H1 (cell line): ENCODE measurements around the gene KCTD3. TPM values are rescaled to one million over a fixed set of nuclear protein-coding genes. Genes with fewer than 3 reads are reported as not detected.

Experiments used
- CTCF ChIA-PET: fragments of 300-600 bp; sonication (Branson Sonifier 250); formaldehyde crosslinking; loops from one replicate; lab custom pipeline; 2021; ENCODE audit not compliant: partially characterized antibody; lab: Charles Lee
- POLR2A ChIA-PET: fragments of 300-600 bp; sonication (Branson Sonifier 250); formaldehyde crosslinking; loops from one replicate; lab custom pipeline; 2021; ENCODE audit warnings: inconsistent platforms; ENCODE audit not compliant: partially characterized antibody; lab: Charles Lee
- DNase-seq, 2 experiments: peaks; one replicate each; pipeline versions ENCODE4 v3.0.0 to v3.0.0-alpha.2; 2010 to 2022; ENCODE audit warnings: low spot score in 2 of 2, low read depth in 1 of 2, mixed read lengths in 1 of 2
- FAIRE-seq: peaks from 2 replicates; lab custom pipeline; 2011; peaks lifted over from hg19 to GRCh38; lab: Jason Lieb, UNC
- H2AFZ ChIP-seq: 2 replicates; pipeline ENCODE4 v1.8.1; 2012; ENCODE audit warnings: low read length, inconsistent platforms
- H2AK5ac ChIP-seq: 2 replicates; pipeline ENCODE4 v1.6.1; 2013; ENCODE audit warnings: low read depth, low read length
- H2BK120ac ChIP-seq: replicated peaks from 2 replicates; pipeline ENCODE3; 2013; ENCODE audit warnings: low read depth, low read length, inconsistent platforms
- H2BK12ac ChIP-seq: 2 replicates; pipeline ENCODE4 v1.6.1; 2013; ENCODE audit warnings: low read depth, low read length
- H2BK15ac ChIP-seq: 2 replicates; pipeline ENCODE4 v1.6.1; 2013; ENCODE audit warnings: low read length
- H2BK20ac ChIP-seq: 2 replicates; pipeline ENCODE4 v1.6.1; 2013; ENCODE audit warnings: low read length
- H2BK5ac ChIP-seq: 2 replicates; pipeline ENCODE4 v1.6.1; 2013; ENCODE audit warnings: low read depth, low read length
- H3K14ac ChIP-seq: 2 replicates; pipeline ENCODE4 v1.6.1; 2013; ENCODE audit warnings: inconsistent platforms; ENCODE audit not compliant: insufficient read length
- H3K18ac ChIP-seq: 2 replicates; pipeline ENCODE4 v1.6.1; 2013; ENCODE audit warnings: low read length; ENCODE audit errors: extremely low read depth
- H3K23ac ChIP-seq: 2 replicates; pipeline ENCODE4 v1.6.1; 2013; ENCODE audit warnings: inconsistent platforms; ENCODE audit not compliant: insufficient read length
- H3K23me2 ChIP-seq: 2 replicates; pipeline ENCODE4 v1.6.1; 2013; ENCODE audit warnings: low read depth, low read length
- H3K27ac ChIP-seq: 2 replicates; pipeline ENCODE4 v1.6.1; 2011; ENCODE audit warnings: low read depth, low read length, inconsistent platforms
- H3K27me3 ChIP-seq, 4 experiments: replicated peaks in 1 of 4; 1 replicate in 1 of 4; 2 replicates in 3 of 4; pipeline versions ENCODE4 v1.6.1 to v1.8.1; 2011 to 2013; ENCODE audit warnings: low read length in 3 of 4, mild to moderate bottlenecking in 3 of 4, inconsistent platforms in 2 of 4, mixed read lengths in 2 of 4, moderate library complexity in 1 of 4; ENCODE audit not compliant: control insufficient read depth in 3 of 4, insufficient read depth in 3 of 4; ENCODE audit errors: extremely low read depth in 1 of 4
- H3K36me3 ChIP-seq, 4 experiments: 2 replicates each; pipeline versions ENCODE4 v1.6.1 to v1.8.1; 2011 to 2013; ENCODE audit warnings: mild to moderate bottlenecking in 4 of 4, low read length in 3 of 4, moderate library complexity in 2 of 4, control low read depth in 1 of 4, inconsistent platforms in 1 of 4; ENCODE audit not compliant: insufficient read depth in 4 of 4, control insufficient read depth in 2 of 4
- H3K4ac ChIP-seq: replicated peaks from 2 replicates; pipeline ENCODE3; 2013; ENCODE audit warnings: low read length, low read depth, mixed read lengths, inconsistent platforms; ENCODE audit not compliant: insufficient read length
- H3K4me1 ChIP-seq, 4 experiments: replicated peaks in 1 of 4; 1 replicate in 1 of 4; 2 replicates in 3 of 4; pipeline versions ENCODE4 v1.6.1 to v1.8.1; 2011 to 2013; ENCODE audit warnings: low read length in 3 of 4, inconsistent platforms in 2 of 4, mixed read lengths in 1 of 4; ENCODE audit not compliant: insufficient read depth in 4 of 4, control insufficient read depth in 3 of 4
- H3K4me2 ChIP-seq, 2 experiments: 2 replicates each; pipeline versions ENCODE4 v1.6.1 to v1.8.1; 2011 to 2013; ENCODE audit warnings: low read depth in 2 of 2, low read length in 2 of 2, control low read depth in 1 of 2, inconsistent platforms in 1 of 2, mild to moderate bottlenecking in 1 of 2; ENCODE audit not compliant: insufficient read depth in 1 of 2
- H3K4me3 ChIP-seq, 4 experiments: fragments of 200-600, 300-600 bp in 1 of 4; sonication (generic), shearing (Covaris generic), sonication (Bioruptor Twin) in 1 of 4; 2 replicates each; pipeline versions ENCODE4 v1.5.1 to v1.8.1; 2011 to 2016; ENCODE audit warnings: low read length in 4 of 4, low read depth in 3 of 4, control low read depth in 2 of 4, inconsistent platforms in 2 of 4, mild to moderate bottlenecking in 2 of 4, mixed read lengths in 1 of 4, moderate library complexity in 1 of 4; ENCODE audit not compliant: insufficient read depth in 2 of 4; ENCODE audit errors: extremely low read depth in 1 of 4
- H3K56ac ChIP-seq: replicated peaks from 2 replicates; pipeline ENCODE3; 2013; ENCODE audit warnings: low read depth, mild to moderate bottlenecking, mixed read lengths, low read length, inconsistent platforms; ENCODE audit not compliant: insufficient read length
- H3K79me1 ChIP-seq: 2 replicates; pipeline ENCODE4 v1.6.1; 2013; ENCODE audit warnings: low read depth, low read length, control low read depth
- H3K79me2 ChIP-seq, 2 experiments: 2 replicates each; pipeline versions ENCODE4 v1.6.1 to v1.8.1; 2012 to 2013; ENCODE audit warnings: low read length in 2 of 2, mild to moderate bottlenecking in 2 of 2, inconsistent platforms in 1 of 2; ENCODE audit not compliant: insufficient read depth in 2 of 2, control insufficient read depth in 1 of 2
- H3K9ac ChIP-seq, 4 experiments: replicated peaks in 1 of 4; 1 replicate in 1 of 4; 2 replicates in 3 of 4; pipeline versions ENCODE4 v1.6.1 to v1.8.1; 2011 to 2013; ENCODE audit warnings: low read depth in 3 of 4, low read length in 3 of 4, control low read depth in 2 of 4, mild to moderate bottlenecking in 2 of 4, moderate library complexity in 2 of 4, inconsistent platforms in 1 of 4; ENCODE audit errors: extremely low read depth in 1 of 4
- H3K9me3 ChIP-seq, 2 experiments: 2 replicates each; pipeline versions ENCODE4 v1.6.1 to v1.8.1; 2012 to 2013; ENCODE audit warnings: mild to moderate bottlenecking in 2 of 2, moderate library complexity in 2 of 2, control low read depth in 1 of 2, inconsistent platforms in 1 of 2, low read depth in 1 of 2, low read length in 1 of 2, mixed read lengths in 1 of 2; ENCODE audit not compliant: insufficient read depth in 2 of 2
- H4K20me1 ChIP-seq, 2 experiments: replicated peaks in 1 of 2; 2 replicates each; pipeline versions ENCODE3 to v1.8.1; 2011 to 2013; ENCODE audit warnings: inconsistent platforms in 2 of 2, low read length in 2 of 2, mild to moderate bottlenecking in 1 of 2; ENCODE audit not compliant: insufficient read depth in 2 of 2, control insufficient read depth in 1 of 2
- H4K5ac ChIP-seq: 2 replicates; pipeline ENCODE4 v1.6.1; 2013; ENCODE audit warnings: low read length, low read depth, mixed read lengths, inconsistent platforms; ENCODE audit not compliant: insufficient read length
- H4K8ac ChIP-seq: 2 replicates; pipeline ENCODE4 v1.8.0; 2013; ENCODE audit warnings: mild to moderate bottlenecking, moderate library complexity, low read length, inconsistent platforms; ENCODE audit not compliant: insufficient read depth; ENCODE audit errors: extremely low read depth
- H4K91ac ChIP-seq: replicated peaks from 2 replicates; pipeline ENCODE3; 2013; ENCODE audit warnings: low read length, mixed read lengths, inconsistent platforms; ENCODE audit not compliant: insufficient read length
- CHD2 ChIP-seq: IDR thresholded peaks from 2 replicates; pipeline ENCODE4 v1.6.1; 2012; ENCODE audit warnings: low read length, improper control_type of control experiment
- GTF2F1 ChIP-seq: IDR thresholded peaks from 2 replicates; pipeline ENCODE4 v1.6.1; 2012; ENCODE audit warnings: low read depth, low read length, improper control_type of control experiment, borderline replicate concordance
- NANOG ChIP-seq: IDR thresholded peaks from 2 replicates; pipeline ENCODE4 v1.6.1; 2011; ENCODE audit warnings: low read length, low read depth, mild to moderate bottlenecking, inconsistent platforms; ENCODE audit not compliant: insufficient read depth, poor library complexity, severe bottlenecking
- SIRT6 ChIP-seq: IDR thresholded peaks from one replicate; pipeline ENCODE4 v1.7.1; 2012; ENCODE audit warnings: low read length, inconsistent platforms
- SP2 ChIP-seq: IDR thresholded peaks from 2 replicates; pipeline ENCODE4 v1.6.1; 2012; ENCODE audit warnings: mild to moderate bottlenecking, low read length, inconsistent platforms
- TCF12 ChIP-seq: IDR thresholded peaks from 2 replicates; pipeline ENCODE4 v1.6.1; 2011; ENCODE audit warnings: low read depth, mild to moderate bottlenecking, low read length
- WGBS, 2 experiments: shearing (Covaris generic) in 1 of 2; methylation state at CpG; one replicate each; pipeline versions ENCODE4 v1.1.6 to v1.1.7; 2013 to 2015; ENCODE audit warnings: low lambda C conversion rate in 2 of 2, mixed read lengths in 2 of 2, inconsistent platforms in 1 of 2, low coverage in 1 of 2, missing lambda C conversion rate in 1 of 2; ENCODE audit not compliant: insufficient replicate concordance in 2 of 2, insufficient coverage in 1 of 2, insufficient read length in 1 of 2; ENCODE audit errors: extremely low coverage in 1 of 2, missing lambda C conversion rate in 1 of 2; 5-methylcytosine and 5-hydroxymethylcytosine counted together
- polyA plus RNA-seq, 7 experiments: library from polyadenylated mRNA; depleted of rRNA in 3 of 7; stranded (reverse) in 5 of 7; unstranded in 2 of 7; fragments of >200 nt in 5 of 7; fragments of 200-250 nt in 2 of 7; gene quantifications; 1 replicate in 5 of 7; 2 replicates in 1 of 7; 4 replicates in 1 of 7; pipeline versions ENCODE4 v1.2.1 to v1.2.3, GENCODE V29; 2011 to 2013; ENCODE audit warnings: missing spikeins in 2 of 7, mixed read lengths in 2 of 7
- total RNA-seq: library from RNA; stranded (reverse); fragmentation: NEBNext Ultra II Directional; extraction: Animal tissue kit (Norgen Biotek cat#: 25700); gene quantifications from 2 replicates; pipeline ENCODE4 v1.2.1, GENCODE V29; 2021
- TF ChIP-seq, protein P1 (sequence below), 3 experiments: IDR thresholded peaks; 1 replicate in 2 of 3; 2 replicates in 1 of 3; pipeline versions ENCODE4 v1.5.1 to v1.6.1; 2011; ENCODE audit warnings: low read length in 3 of 3, mild to moderate bottlenecking in 3 of 3, inconsistent platforms in 2 of 3, low read depth in 1 of 3, moderate library complexity in 1 of 3; ENCODE audit not compliant: insufficient read depth in 1 of 3; ENCODE audit errors: control extremely low read depth in 1 of 3
- TF ChIP-seq, protein P2 (sequence below): IDR thresholded peaks from 2 replicates; pipeline ENCODE4 v1.6.1; 2011; ENCODE audit warnings: low read length, improper control_type of control experiment
- TF ChIP-seq, protein P3 (sequence below): IDR thresholded peaks from 2 replicates; pipeline ENCODE4 v1.6.1; 2012; ENCODE audit warnings: low read length, inconsistent platforms

KCTD3 gene
- total and polyA plus RNA-seq, 2 of the 8 experiments (the other 6 are each of a cell fraction or from before 2014, with no cell fraction given) = 43.0 to 55.6 TPM

DNA sequence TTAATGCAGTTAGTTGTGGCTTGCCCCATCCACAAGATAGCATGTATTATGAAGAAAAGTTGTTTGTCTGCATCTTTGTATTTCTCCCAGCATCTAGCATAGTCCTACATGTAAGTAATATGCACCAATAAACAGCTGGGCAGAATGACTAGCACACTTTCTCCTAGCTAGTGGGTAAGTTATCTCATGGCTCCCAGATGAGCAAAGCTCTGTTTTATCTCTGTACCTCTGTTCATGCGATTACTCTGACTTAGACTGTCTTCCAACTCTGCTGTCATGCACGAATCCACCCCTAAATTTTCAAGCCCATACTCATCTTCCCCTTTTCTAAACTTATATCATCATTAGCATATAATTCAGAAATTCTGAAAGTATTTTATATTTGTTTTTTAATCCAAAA is 37.5 kb upstream of the KCTD3 start:
- no peak overlapping the region for H2BK20ac ChIP-seq
- no peak overlapping the region for H2BK120ac ChIP-seq
- FAIRE-seq (no peak), DNase-seq (no peak)
- no peak overlapping the region for H3K27ac ChIP-seq
- no peak overlapping the region for H2BK15ac ChIP-seq
- ChIA-PET CTCF (interaction anchor here (0.7 to 1.4 kb wide), 4 partner anchors 11 to 1268 kb away, joined by 3 to 4 read pairs (median 3); no protein-coding TSS in a partner anchor), POLR2A (no interaction called here)
- H2BK5ac ChIP-seq = no peak overlapping the region
- no peak overlapping the region for H3K14ac ChIP-seq
- H2AFZ ChIP-seq = no peak overlapping the region
- H3K56ac ChIP-seq = no peak overlapping the region
- 85% methylated on average over 2 of the region's 2 CpGs; no CpG with 5 or more reads in 1 of the 2 experiments for WGBS, 2 experiments
- no peak overlapping the region for H3K4ac ChIP-seq
- no peak overlapping the region for H3K18ac ChIP-seq
- H2AK5ac ChIP-seq = no peak overlapping the region
- H3K36me3 ChIP-seq = no peaks in the 10 kb centered on the region
- no peak overlapping the region for H4K5ac ChIP-seq
- no peak overlapping the region for H2BK12ac ChIP-seq
- no peaks in the 10 kb centered on the region for H3K23me2 ChIP-seq
- no peak overlapping the region for H3K4me2 ChIP-seq
- no peak overlapping the region for H3K4me3 ChIP-seq
- no peaks in the 10 kb centered on the region for H3K27me3 ChIP-seq
- H3K9ac ChIP-seq = no peak overlapping the region
- H3K4me1 ChIP-seq = no peaks in the 10 kb centered on the region
- H4K91ac ChIP-seq = no peak overlapping the region
- H3K23ac ChIP-seq = no peak overlapping the region
- no peak overlapping the region for H4K8ac ChIP-seq
- H3K9me3 ChIP-seq = 0 out of 4 replicates have a peak, but pooled peaks cover 0 to 4% of the 10 kb centered on the region in 2 experiments
- H4K20me1 ChIP-seq = no peaks in the 10 kb centered on the region
- no peaks in the 10 kb centered on the region for H3K79me2 ChIP-seq
- H3K79me1 ChIP-seq = no peaks in the 10 kb centered on the region
- TF ChIP-seq GTF2F1 (no peak), NANOG (no peak), SP2 (no peak), CHD2 (no peak), TCF12 (no peak), SIRT6 (no peak)
- TF ChIP-seq, protein P1, sequence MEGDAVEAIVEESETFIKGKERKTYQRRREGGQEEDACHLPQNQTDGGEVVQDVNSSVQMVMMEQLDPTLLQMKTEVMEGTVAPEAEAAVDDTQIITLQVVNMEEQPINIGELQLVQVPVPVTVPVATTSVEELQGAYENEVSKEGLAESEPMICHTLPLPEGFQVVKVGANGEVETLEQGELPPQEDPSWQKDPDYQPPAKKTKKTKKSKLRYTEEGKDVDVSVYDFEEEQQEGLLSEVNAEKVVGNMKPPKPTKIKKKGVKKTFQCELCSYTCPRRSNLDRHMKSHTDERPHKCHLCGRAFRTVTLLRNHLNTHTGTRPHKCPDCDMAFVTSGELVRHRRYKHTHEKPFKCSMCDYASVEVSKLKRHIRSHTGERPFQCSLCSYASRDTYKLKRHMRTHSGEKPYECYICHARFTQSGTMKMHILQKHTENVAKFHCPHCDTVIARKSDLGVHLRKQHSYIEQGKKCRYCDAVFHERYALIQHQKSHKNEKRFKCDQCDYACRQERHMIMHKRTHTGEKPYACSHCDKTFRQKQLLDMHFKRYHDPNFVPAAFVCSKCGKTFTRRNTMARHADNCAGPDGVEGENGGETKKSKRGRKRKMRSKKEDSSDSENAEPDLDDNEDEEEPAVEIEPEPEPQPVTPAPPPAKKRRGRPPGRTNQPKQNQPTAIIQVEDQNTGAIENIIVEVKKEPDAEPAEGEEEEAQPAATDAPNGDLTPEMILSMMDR (IDR thresholded peaks at IDR 0.05; ENCODE audit: control extremely low read depth in 1 of 3, insufficient read depth in 1 of 3, low read depth in 1 of 3, low read length in 3 of 3) = no peak
- TF ChIP-seq, protein P2, sequence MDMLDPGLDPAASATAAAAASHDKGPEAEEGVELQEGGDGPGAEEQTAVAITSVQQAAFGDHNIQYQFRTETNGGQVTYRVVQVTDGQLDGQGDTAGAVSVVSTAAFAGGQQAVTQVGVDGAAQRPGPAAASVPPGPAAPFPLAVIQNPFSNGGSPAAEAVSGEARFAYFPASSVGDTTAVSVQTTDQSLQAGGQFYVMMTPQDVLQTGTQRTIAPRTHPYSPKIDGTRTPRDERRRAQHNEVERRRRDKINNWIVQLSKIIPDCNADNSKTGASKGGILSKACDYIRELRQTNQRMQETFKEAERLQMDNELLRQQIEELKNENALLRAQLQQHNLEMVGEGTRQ = no peak
- TF ChIP-seq, protein P3, sequence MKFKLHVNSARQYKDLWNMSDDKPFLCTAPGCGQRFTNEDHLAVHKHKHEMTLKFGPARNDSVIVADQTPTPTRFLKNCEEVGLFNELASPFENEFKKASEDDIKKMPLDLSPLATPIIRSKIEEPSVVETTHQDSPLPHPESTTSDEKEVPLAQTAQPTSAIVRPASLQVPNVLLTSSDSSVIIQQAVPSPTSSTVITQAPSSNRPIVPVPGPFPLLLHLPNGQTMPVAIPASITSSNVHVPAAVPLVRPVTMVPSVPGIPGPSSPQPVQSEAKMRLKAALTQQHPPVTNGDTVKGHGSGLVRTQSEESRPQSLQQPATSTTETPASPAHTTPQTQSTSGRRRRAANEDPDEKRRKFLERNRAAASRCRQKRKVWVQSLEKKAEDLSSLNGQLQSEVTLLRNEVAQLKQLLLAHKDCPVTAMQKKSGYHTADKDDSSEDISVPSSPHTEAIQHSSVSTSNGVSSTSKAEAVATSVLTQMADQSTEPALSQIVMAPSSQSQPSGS = no peak
